GM18499 (cell line): ENCODE results near the gene RNF157.
"Not testable (repeated sequence)": the region's sequence is repeated elsewhere in the genome, so short reads cannot be mapped to it uniquely, and the experiment has no call there.

Experiments
- ATAC-seq: cut with Tn5 transposase; IDR thresholded peaks from one replicate; pipeline ENCODE4 v1.9.1; 2021; ENCODE audit warnings: moderate number of reproducible peaks; ENCODE audit not compliant: insufficient read depth, unreplicated experiment

RNF157 gene

GRCh38 chr17:76270770-76271668, 30.7 kb upstream of the RNF157 start:
- ATAC-seq = no peak

GRCh38 chr17:76270127-76270592, 29.9 kb upstream of the RNF157 start:
- ATAC-seq = no peak

- no peak for ATAC-seq
These were observed 29.0 kb upstream of the RNF157 start for GRCh38 chr17:76268991-76269981.

- ATAC-seq = no peak
These were observed 27.9 kb upstream of the RNF157 start for GRCh38 chr17:76268015-76268749.

GRCh38 chr17:76267581-76268001, 27.3 kb upstream of the RNF157 start:
- ATAC-seq = not testable (repeated sequence)

- ATAC-seq = no peak
These were observed 26.8 kb upstream of the RNF157 start for GRCh38 chr17:76267051-76267576.

GRCh38 chr17:76266244-76266938, 26.1 kb upstream of the RNF157 start:
- ATAC-seq = no peak

- ATAC-seq = no peak
These were observed 25.4 kb upstream of the RNF157 start for GRCh38 chr17:76265624-76266243.

- ATAC-seq = peak; percentile 55
These were observed 24.7 kb upstream of the RNF157 start, which contains the start of gene UBALD2 for GRCh38 chr17:76264755-76265623. Gene UBALD2, plus strand, starts transcription at chr17:76265348. Its CDS starts 158 bp downstream, at chr17:76265506.

- ATAC-seq = no peak
These were observed 24.1 kb upstream of the RNF157 start for GRCh38 chr17:76264425-76264754.

- no peak for ATAC-seq
These were observed 23.6 kb upstream of the RNF157 start for GRCh38 chr17:76263896-76264295.

GRCh38 chr17:76262732-76263344, 22.5 kb upstream of the RNF157 start:
- ATAC-seq = no peak

GRCh38 chr17:76261421-76262215, 21.3 kb upstream of the RNF157 start:
- ATAC-seq = no peak

GRCh38 chr17:76260669-76261068, 20.4 kb upstream of the RNF157 start:
- ATAC-seq = no peak

- no peak for ATAC-seq
These were observed 19.9 kb upstream of the RNF157 start for GRCh38 chr17:76260220-76260619.

- not testable (repeated sequence) for ATAC-seq
These were observed 16.2 kb upstream of the RNF157 start for GRCh38 chr17:76256430-76257050.
